Heart left ventricle (tissue), 16 donors: ENCODE measurements around the gene TRAPPC10. TPM values are rescaled to one million over a fixed set of nuclear protein-coding genes. Genes with fewer than 3 reads are reported as not detected.
A peak's percentile ranks its signal among the peaks of the same experiment; 100 is the strongest.

ENCODE experiments used
- ATAC-seq, 4 donors: fragments of 200-7000 bp; cut with Tn5 transposase; one replicate each; pipeline ENCODE4 v1.9.1; 2020 to 2022; ENCODE audit warnings: moderate library complexity in 4 of 4, mild to moderate bottlenecking in 3 of 4, moderate number of reproducible peaks in 1 of 4
- DNase-seq, 5 donors: peaks; one replicate each; pipeline ENCODE4 v3.0.0-alpha.2; 2020
- H3K27ac ChIP-seq, 12 donors: fragments of 200-600 bp; sonication (generic) in 4 of 12; one replicate each; pipeline versions ENCODE4 v1.5.0 to v1.8.0; 2016 to 2022; ENCODE audit warnings: mild to moderate bottlenecking in 2 of 12
- H3K27me3 ChIP-seq, 9 donors: fragments of 200-600 bp; sonication (generic) in 2 of 9; one replicate each; pipeline versions ENCODE4 v1.5.1 to v1.8.0; 2016 to 2022; ENCODE audit warnings: mild to moderate bottlenecking in 3 of 9
- H3K36me3 ChIP-seq, 9 donors: fragments of 200-600 bp; sonication (generic) in 2 of 9; one replicate each; pipeline versions ENCODE4 v1.5.0 to v1.8.0; 2018 to 2022; ENCODE audit warnings: mild to moderate bottlenecking in 2 of 9
- H3K4me1 ChIP-seq, 12 donors: fragments of 200-600 bp; sonication (generic) in 4 of 12; one replicate each; pipeline versions ENCODE4 v1.5.0 to v1.8.0; 2016 to 2022; ENCODE audit warnings: mild to moderate bottlenecking in 3 of 12
- H3K4me3 ChIP-seq, 12 donors: fragments of 200-600 bp; sonication (generic) in 4 of 12; one replicate each; pipeline versions ENCODE4 v1.5.0 to v1.8.0; 2017 to 2022; ENCODE audit warnings: mild to moderate bottlenecking in 9 of 12, moderate library complexity in 4 of 12
- H3K9me3 ChIP-seq, 12 donors: fragments of 200-600 bp; sonication (generic) in 4 of 12; one replicate each; pipeline versions ENCODE4 v1.5.0 to v1.8.0; 2016 to 2022; ENCODE audit warnings: mild to moderate bottlenecking in 1 of 12
- POLR2A ChIP-seq, 2 donors: fragments of 450-650 bp; IDR thresholded peaks; one replicate each; pipeline ENCODE4 v1.6.1; 2017; ENCODE audit warnings: antibody characterized with exemption in 2 of 2, mild to moderate bottlenecking in 2 of 2, moderate library complexity in 2 of 2
- WGBS, 4 donors: extraction: QIAGEN DNeasy Blood & Tissue Kit in 2 of 4; methylation state at CpG; one replicate each; pipeline versions ENCODE4 v1.1.5 to v1.1.7; 2013 to 2018; 5-methylcytosine and 5-hydroxymethylcytosine counted together
- intact Hi-C, 10 donors: fragments of 100-400 bp; cut with DNase I; formaldehyde crosslinking; loops; one replicate each; pipeline versions ENCODE4 v1.11.1 to v1.14.2; 2022
- polyA plus RNA-seq, 2 donors: library from polyadenylated mRNA; stranded (reverse); fragments of 200-250 nt; gene quantifications; one replicate each; pipeline ENCODE4 v1.2.3, GENCODE V29; 2013
- total RNA-seq, 9 donors: library from RNA; depleted of rRNA in 2 of 9; stranded (reverse); fragments of >200 nt in 2 of 9; fragmentation: NEBNext Ultra II Directional in 3 of 9; extraction: Animal tissue kit (Norgen Biotek cat#: 25700) in 3 of 9; gene quantifications; one replicate each; pipeline versions ENCODE4 v1.1.0 to v1.2.4, GENCODE V29; 2016 to 2023
- TF ChIP-seq, protein P1 (sequence below), 12 donors: fragments of 200-600 bp; sonication (generic) in 4 of 12; IDR thresholded peaks; one replicate each; pipeline versions ENCODE4 v1.5.0 to v1.8.0; 2018 to 2022; ENCODE audit warnings: antibody characterized with exemption in 12 of 12, mild to moderate bottlenecking in 5 of 12
- donor health status: ischemic (EF 13 %, LVEDD 7.1; RV severe dilation, severe dysfunction).
- donor health status: healthy with polysubstance abuse.
- donor health status: DM: no; HTN: yes; CAD: no.
- donor health status: DM: no; HTN: no; CAD: no.
- donor health status: ischemic (EF 25% LVEDD 6.9; RV normal size, moderate dysfunction).
- donor health status: ischemic (EF 25% LVEDD 5.7; RV mildly dilated, moderate dysfunction).
- donor health status: healthy.
- donor health status: DM: yes; HTN: yes; CAD: no.
- donor health status: ischemic (EF 35%, LVEDD 5.7; RV mildly dilated, moderate dysfunction).
- donor health status: nonischemic (EF 11% LVEDD 7.7; RV severe dilation, severe dysfunction).
- donor health status: DM: yes; HTN: yes; CAD: no.
- donor health status: PGD.
- donor health status: ischemic (EF 29% LVEDD 5.4; RV normal size, mild dysfunction).
- donor health status: nonischemic (EF 23%, LVEDD 6.1; RV moderate dilation, normal function).

TRAPPC10 gene
- total and polyA plus RNA-seq, 11 donors: 5.6 to 32.0 (median 22.1) TPM

- Histone ChIP-seq H3K27ac (peak overlapping the region in 7 of 12 donors; percentile 9 to 90 (median 80)), H3K4me1 (peaks cover 3 to 68% (median 46%) of the 10 kb centered on the region in 12 donors)
Measured at GRCh38 chr21:44088401-44088780, 76.3 kb downstream of the TRAPPC10 start.

DNA sequence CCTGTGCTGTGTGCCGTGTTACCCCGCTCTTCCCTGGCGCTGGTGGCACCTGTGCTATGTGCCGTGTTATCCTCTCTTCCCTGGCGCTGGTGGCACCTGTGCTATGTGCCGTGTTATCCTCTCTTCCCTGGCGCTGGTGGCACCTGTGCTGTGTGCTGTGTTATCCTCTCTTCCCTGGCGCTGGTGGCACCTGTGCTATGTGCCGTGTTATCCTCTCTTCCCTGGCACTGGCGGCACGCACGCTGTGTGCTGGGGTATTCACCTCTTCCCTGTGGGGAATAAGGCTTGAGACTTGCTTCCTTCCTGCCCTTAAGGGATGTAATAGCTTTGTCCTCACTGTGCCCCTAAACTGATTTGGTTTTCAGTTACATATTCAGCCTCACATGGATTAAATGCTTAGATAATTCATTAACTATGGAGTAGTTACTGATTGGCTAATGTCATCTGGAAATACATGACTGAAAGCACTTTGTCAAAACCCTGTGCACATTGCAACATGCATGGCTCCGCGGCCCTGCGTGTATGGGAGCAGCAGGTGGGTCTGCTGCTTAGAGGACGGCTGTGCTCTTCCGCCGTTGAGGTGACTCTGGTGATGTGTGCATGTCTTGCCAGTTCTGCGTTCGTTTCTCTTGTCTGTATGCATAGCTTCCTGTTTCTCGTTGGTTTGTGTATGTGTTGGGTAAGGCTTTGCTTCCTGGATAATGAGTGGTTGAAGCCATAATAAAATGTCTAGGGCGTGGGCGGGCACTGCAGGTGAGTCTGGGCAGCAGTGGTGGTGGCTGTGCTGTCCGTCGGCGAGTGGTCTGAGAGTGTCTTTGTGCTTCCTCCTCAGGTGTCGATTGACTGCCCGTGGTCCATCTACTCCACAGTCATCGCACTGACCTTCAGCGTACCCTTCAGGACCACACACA, 77.1 kb downstream of the TRAPPC10 start:
- no peak overlapping the region for H3K4me3 ChIP-seq
- TF ChIP-seq, protein P1, sequence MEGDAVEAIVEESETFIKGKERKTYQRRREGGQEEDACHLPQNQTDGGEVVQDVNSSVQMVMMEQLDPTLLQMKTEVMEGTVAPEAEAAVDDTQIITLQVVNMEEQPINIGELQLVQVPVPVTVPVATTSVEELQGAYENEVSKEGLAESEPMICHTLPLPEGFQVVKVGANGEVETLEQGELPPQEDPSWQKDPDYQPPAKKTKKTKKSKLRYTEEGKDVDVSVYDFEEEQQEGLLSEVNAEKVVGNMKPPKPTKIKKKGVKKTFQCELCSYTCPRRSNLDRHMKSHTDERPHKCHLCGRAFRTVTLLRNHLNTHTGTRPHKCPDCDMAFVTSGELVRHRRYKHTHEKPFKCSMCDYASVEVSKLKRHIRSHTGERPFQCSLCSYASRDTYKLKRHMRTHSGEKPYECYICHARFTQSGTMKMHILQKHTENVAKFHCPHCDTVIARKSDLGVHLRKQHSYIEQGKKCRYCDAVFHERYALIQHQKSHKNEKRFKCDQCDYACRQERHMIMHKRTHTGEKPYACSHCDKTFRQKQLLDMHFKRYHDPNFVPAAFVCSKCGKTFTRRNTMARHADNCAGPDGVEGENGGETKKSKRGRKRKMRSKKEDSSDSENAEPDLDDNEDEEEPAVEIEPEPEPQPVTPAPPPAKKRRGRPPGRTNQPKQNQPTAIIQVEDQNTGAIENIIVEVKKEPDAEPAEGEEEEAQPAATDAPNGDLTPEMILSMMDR (IDR thresholded peaks at IDR 0.05): no peak
- TF ChIP-seq POLR2A (IDR thresholded peaks at IDR 0.05): no peak
- DNase-seq (peak in 1 of 5 donors; percentile 18), ATAC-seq (no peak)
- peaks cover 3 to 60% (median 38%) of the 10 kb centered on the region in 12 donors for H3K4me1 ChIP-seq
- peak overlapping the region in 1 of 12 donors; percentile 76 for H3K27ac ChIP-seq
- no peaks in the 10 kb centered on the region for H3K27me3 ChIP-seq
- peaks cover 0 to 100% (median 82%) of the 10 kb centered on the region in 9 donors for H3K36me3 ChIP-seq
- intact Hi-C loops: no loop called here
- 88 to 94% (median 91%) methylated on average over 30 of the region's 30 CpGs for WGBS, 4 donors
- H3K9me3 ChIP-seq: no peaks in the 10 kb centered on the region

More at GRCh38 chr21:44088401-44088780, 76.3 kb downstream of the TRAPPC10 start:
- TF ChIP-seq POLR2A (IDR thresholded peaks at IDR 0.05): no peak
- TF ChIP-seq, protein P1 (IDR thresholded peaks at IDR 0.05): no peak
- Histone ChIP-seq H3K9me3 (no peaks in the 10 kb centered on the region), H3K4me3 (no peak overlapping the region), H3K27me3 (no peaks in the 10 kb centered on the region), H3K36me3 (peaks cover 0 to 100% (median 80%) of the 10 kb centered on the region in 9 donors)
- intact Hi-C loops: no loop called here
- ATAC-seq (no peak), DNase-seq (peak in 1 of 5 donors; percentile 6)
- 93 to 94% (median 94%) methylated on average over 16 to 18 of the region's 18 CpGs for WGBS, 4 donors

DNA sequence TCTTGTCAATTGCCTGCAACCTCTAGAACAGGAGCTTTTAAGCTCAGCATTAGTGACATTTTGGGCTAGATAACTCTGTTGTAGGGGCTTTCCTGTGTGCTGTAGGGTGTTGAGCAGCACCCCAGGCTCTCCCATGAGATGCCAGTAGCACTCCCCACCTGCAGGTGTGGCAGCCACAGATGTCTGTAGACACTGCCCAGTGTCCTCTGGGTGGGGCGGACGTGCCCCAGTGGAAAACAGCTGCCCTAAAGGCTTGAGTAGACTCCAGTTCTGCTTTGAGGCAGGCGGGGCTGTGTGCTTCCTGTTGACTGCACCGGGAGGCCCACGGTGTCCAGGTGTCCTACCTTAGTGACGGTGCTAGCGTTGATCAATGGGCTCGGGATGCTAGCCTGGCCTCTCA, 78.2 kb downstream of the TRAPPC10 start:
- no peak for ATAC-seq
- H3K27me3 ChIP-seq: no peaks in the 10 kb centered on the region
- intact Hi-C loops: no loop called here
- no peaks in the 10 kb centered on the region for H3K9me3 ChIP-seq
- H3K27ac ChIP-seq: peak overlapping the region in 1 of 12 donors; percentile 76
- no peak for TF ChIP-seq POLR2A (IDR thresholded peaks at IDR 0.05)
- TF ChIP-seq, protein P1 (IDR thresholded peaks at IDR 0.05): no peak
- 90 to 94% (median 91%) methylated on average over 8 of the region's 8 CpGs for WGBS, 4 donors
- peaks cover 0 to 49% (median 28%) of the 10 kb centered on the region in 12 donors for H3K4me1 ChIP-seq
- no peak overlapping the region for H3K4me3 ChIP-seq
- DNase-seq: peak in 1 of 5 donors; percentile 10
- H3K36me3 ChIP-seq: peaks cover 0 to 100% (median 85%) of the 10 kb centered on the region in 9 donors

- Histone ChIP-seq H3K27me3 (no peaks in the 10 kb centered on the region), H3K36me3 (peaks cover 0 to 84% (median 80%) of the 10 kb centered on the region in 9 donors), H3K4me1 (peaks cover 0 to 30% (median 12%) of the 10 kb centered on the region in 12 donors), H3K9me3 (no peaks in the 10 kb centered on the region), H3K4me3 (no peak overlapping the region), H3K27ac (peak overlapping the region in 1 of 12 donors; percentile 8)
- no peak for TF ChIP-seq POLR2A (IDR thresholded peaks at IDR 0.05)
- TF ChIP-seq, protein P1 (IDR thresholded peaks at IDR 0.05): no peak
- peak in 1 of 5 donors; percentile 20 for DNase-seq
- peak in 3 of 4 donors; percentile 38 to 72 (median 39) for ATAC-seq
- WGBS, 4 donors: 81 to 85% (median 84%) methylated on average over 9 of the region's 9 CpGs
- intact Hi-C loops: no loop called here
Measured at GRCh38 chr21:44092211-44092610, 80.1 kb downstream of the TRAPPC10 start.
